Mesothelial cell of epicardium (in vitro differentiated cells): ENCODE results near the gene SPATC1L. TPM values are rescaled to one million over a fixed set of nuclear protein-coding genes. Genes with fewer than 3 reads are reported as not detected.
"Not testable (repeated sequence)": the region's sequence is repeated elsewhere in the genome, so short reads cannot be mapped to it uniquely, and the experiment has no call there.

Experiments
- DNase-seq, 2 experiments: peaks; one replicate each; pipeline ENCODE4 v3.0.0; 2021; ENCODE audit warnings: low spot score in 2 of 2; ENCODE audit not compliant: unreplicated experiment in 2 of 2
- H3K27ac Mint-ChIP-seq: 2 replicates; pipeline ENCODE4 v1.8.0; 2021; ENCODE audit warnings: mixed read lengths
- H3K27me3 Mint-ChIP-seq: 2 replicates; pipeline ENCODE4 v1.8.0; 2021; ENCODE audit warnings: low read depth, mixed read lengths
- H3K36me3 Mint-ChIP-seq: 2 replicates; pipeline ENCODE4 v1.8.0; 2021; ENCODE audit warnings: mixed read lengths
- H3K4me1 Mint-ChIP-seq: 2 replicates; pipeline ENCODE4 v1.8.0; 2021; ENCODE audit warnings: mixed read lengths
- H3K4me3 Mint-ChIP-seq: 2 replicates; pipeline ENCODE4 v1.8.0; 2021; ENCODE audit warnings: mild to moderate bottlenecking, moderate library complexity, mixed read lengths
- H3K9me3 Mint-ChIP-seq: 2 replicates; pipeline ENCODE4 v1.8.0; 2021; ENCODE audit warnings: mixed read lengths
- total RNA-seq: library from RNA; stranded (reverse); gene quantifications from 3 replicates; pipeline ENCODE4 v1.2.1, GENCODE V29; 2021
- TF ChIP-seq, protein P1 (sequence below): fragments of 200-600 bp; sonication (generic); IDR thresholded peaks from one replicate; pipeline ENCODE4 v1.5.0; 2021; ENCODE audit warnings: antibody characterized with exemption; ENCODE audit not compliant: unreplicated experiment

SPATC1L gene
- total RNA-seq, 1 donor from 2014 or later: 28.1 TPM

- Mint-ChIP-seq H3K4me1 (no peaks in the 10 kb centered on the region), H3K27ac (no peak overlapping the region), H3K27me3 (no peaks in the 10 kb centered on the region), H3K9me3 (peaks cover 40% of the 10 kb centered on the region), H3K4me3 (no peak overlapping the region), H3K36me3 (peaks cover 50% of the 10 kb centered on the region)
- no peak for DNase-seq
- TF ChIP-seq, protein P1, sequence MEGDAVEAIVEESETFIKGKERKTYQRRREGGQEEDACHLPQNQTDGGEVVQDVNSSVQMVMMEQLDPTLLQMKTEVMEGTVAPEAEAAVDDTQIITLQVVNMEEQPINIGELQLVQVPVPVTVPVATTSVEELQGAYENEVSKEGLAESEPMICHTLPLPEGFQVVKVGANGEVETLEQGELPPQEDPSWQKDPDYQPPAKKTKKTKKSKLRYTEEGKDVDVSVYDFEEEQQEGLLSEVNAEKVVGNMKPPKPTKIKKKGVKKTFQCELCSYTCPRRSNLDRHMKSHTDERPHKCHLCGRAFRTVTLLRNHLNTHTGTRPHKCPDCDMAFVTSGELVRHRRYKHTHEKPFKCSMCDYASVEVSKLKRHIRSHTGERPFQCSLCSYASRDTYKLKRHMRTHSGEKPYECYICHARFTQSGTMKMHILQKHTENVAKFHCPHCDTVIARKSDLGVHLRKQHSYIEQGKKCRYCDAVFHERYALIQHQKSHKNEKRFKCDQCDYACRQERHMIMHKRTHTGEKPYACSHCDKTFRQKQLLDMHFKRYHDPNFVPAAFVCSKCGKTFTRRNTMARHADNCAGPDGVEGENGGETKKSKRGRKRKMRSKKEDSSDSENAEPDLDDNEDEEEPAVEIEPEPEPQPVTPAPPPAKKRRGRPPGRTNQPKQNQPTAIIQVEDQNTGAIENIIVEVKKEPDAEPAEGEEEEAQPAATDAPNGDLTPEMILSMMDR: no peak
Observed at GRCh38 chr21:46173573-46173972, 10.7 kb downstream of the SPATC1L start.

GRCh38 chr21:46172863-46173528, 11.3 kb downstream of the SPATC1L start:
- TF ChIP-seq, protein P1: no peak
- Mint-ChIP-seq H3K36me3 (peaks cover 48% of the 10 kb centered on the region), H3K9me3 (peaks cover 37% of the 10 kb centered on the region), H3K4me1 (no peaks in the 10 kb centered on the region), H3K4me3 (no peak overlapping the region), H3K27me3 (no peaks in the 10 kb centered on the region), H3K27ac (no peak overlapping the region)
- DNase-seq: peak in 1 of 2 experiments; percentile 20

- Mint-ChIP-seq H3K27me3 (no peaks in the 10 kb centered on the region), H3K4me3 (no peak overlapping the region), H3K4me1 (no peaks in the 10 kb centered on the region), H3K36me3 (peaks cover 47% of the 10 kb centered on the region), H3K9me3 (peaks cover 30% of the 10 kb centered on the region), H3K27ac (no peak overlapping the region)
- peak in 1 of 2 experiments; percentile 16 for DNase-seq
- TF ChIP-seq, protein P1: no peak
Observed at GRCh38 chr21:46171996-46172862, 12.0 kb downstream of the SPATC1L start.

DNA sequence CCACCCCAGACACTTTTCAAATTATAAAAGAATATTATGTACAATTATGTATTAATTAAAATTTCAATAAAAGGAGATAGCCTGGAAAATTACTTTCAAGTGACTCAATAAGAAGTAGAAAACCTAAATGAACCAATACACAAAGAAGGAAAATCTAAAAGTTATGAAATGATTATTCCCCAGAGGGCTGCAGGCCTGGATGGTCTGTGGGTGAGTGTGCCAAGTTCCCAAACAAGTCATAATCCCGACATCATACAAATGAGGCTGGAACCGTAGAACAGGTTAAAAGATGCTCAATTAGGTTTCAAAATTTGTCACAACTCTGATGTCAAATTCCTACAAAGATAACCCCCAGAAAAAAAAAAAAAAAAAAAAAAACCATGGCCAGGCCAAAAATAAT, 12.7 kb downstream of the SPATC1L start:
- no peaks in the 10 kb centered on the region for H3K27me3 Mint-ChIP-seq
- H3K27ac Mint-ChIP-seq: no peak overlapping the region
- H3K4me3 Mint-ChIP-seq: no peak overlapping the region

GRCh38 chr21:46170436-46171193, 13.6 kb downstream of the SPATC1L start:
- H3K4me1 Mint-ChIP-seq, H3K4me3 Mint-ChIP-seq, H3K27ac Mint-ChIP-seq, H3K27me3 Mint-ChIP-seq: not testable (repeated sequence)
- peak in 1 of 2 experiments; percentile 29 for DNase-seq
- H3K36me3 Mint-ChIP-seq: peaks cover 42% of the 10 kb centered on the region
- H3K9me3 Mint-ChIP-seq: peaks cover 20% of the 10 kb centered on the region

More for the DNA sequence above, 12.7 kb downstream of the SPATC1L start:
- Mint-ChIP-seq H3K4me1 (no peaks in the 10 kb centered on the region), H3K36me3 (peaks cover 44% of the 10 kb centered on the region), H3K9me3 (peaks cover 24% of the 10 kb centered on the region)
- DNase-seq: no peak
- TF ChIP-seq, protein P1: no peak
